ENCODE results near the gene CLTB. TPM values are rescaled to one million over a fixed set of nuclear protein-coding genes. Genes with fewer than 3 reads are reported as not detected.
A peak's percentile ranks its signal among the peaks of the same experiment; 100 is the strongest.

CLTB gene
- total and polyA plus RNA-seq, 2 of the 13 experiments (the other 11 are each of a cell fraction or from before 2014, with no cell fraction given) = 23.3 to 33.8 TPM

DNA sequence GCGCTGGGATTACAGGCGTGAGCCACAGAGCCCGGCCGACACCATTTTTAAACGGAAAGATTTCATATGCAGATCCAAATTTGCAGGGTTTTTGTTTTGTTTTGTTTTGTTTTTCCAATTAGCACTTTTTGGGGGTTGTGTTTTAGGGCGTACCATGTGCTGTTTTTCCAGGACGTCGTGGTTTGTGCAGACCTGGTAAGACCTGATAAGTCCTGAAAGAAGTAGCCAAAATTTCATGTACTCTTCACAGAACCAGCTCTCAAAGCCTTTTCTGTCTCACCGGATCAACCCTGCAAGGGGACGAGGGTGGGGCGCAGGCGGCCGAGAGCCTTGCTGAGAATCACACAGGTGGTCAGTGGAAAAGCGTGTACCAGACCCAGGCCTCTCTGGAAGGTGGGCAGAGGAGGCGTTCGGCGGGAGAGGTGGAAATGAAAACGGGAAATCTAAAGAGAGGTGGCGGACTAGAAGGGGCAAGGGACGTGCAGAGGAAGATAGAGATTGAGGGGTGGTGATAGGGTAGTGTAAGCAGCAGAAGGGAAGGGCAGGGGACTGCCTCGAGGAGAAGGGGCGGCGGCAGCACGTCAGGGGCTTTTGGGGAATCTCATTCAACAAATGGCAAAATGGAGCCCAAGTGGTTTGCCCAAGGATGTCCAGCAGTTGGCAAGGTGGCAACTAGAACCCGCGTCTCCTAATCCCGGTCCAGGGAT lies 30.7 kb upstream of the CLTB start (continued):
- TF ChIP-seq, protein P1, sequence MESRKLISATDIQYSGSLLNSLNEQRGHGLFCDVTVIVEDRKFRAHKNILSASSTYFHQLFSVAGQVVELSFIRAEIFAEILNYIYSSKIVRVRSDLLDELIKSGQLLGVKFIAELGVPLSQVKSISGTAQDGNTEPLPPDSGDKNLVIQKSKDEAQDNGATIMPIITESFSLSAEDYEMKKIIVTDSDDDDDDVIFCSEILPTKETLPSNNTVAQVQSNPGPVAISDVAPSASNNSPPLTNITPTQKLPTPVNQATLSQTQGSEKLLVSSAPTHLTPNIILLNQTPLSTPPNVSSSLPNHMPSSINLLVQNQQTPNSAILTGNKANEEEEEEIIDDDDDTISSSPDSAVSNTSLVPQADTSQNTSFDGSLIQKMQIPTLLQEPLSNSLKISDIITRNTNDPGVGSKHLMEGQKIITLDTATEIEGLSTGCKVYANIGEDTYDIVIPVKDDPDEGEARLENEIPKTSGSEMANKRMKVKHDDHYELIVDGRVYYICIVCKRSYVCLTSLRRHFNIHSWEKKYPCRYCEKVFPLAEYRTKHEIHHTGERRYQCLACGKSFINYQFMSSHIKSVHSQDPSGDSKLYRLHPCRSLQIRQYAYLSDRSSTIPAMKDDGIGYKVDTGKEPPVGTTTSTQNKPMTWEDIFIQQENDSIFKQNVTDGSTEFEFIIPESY (CRISPR knock-in tag; IDR thresholded peaks at IDR 0.05) = 0 out of 2 replicates have a peak, but pooled peaks have one; percentile 32
- no peak for TF ChIP-seq ZNF260 (CRISPR knock-in tag; IDR thresholded peaks at IDR 0.05; ENCODE audit: borderline replicate concordance, low read depth)
- no peak for TF ChIP-seq NCOA1 (CRISPR knock-in tag; IDR thresholded peaks at IDR 0.05)
- TF ChIP-seq ZNF24 (IDR thresholded peaks at IDR 0.05) = no peak
- TF ChIP-seq, protein P2, sequence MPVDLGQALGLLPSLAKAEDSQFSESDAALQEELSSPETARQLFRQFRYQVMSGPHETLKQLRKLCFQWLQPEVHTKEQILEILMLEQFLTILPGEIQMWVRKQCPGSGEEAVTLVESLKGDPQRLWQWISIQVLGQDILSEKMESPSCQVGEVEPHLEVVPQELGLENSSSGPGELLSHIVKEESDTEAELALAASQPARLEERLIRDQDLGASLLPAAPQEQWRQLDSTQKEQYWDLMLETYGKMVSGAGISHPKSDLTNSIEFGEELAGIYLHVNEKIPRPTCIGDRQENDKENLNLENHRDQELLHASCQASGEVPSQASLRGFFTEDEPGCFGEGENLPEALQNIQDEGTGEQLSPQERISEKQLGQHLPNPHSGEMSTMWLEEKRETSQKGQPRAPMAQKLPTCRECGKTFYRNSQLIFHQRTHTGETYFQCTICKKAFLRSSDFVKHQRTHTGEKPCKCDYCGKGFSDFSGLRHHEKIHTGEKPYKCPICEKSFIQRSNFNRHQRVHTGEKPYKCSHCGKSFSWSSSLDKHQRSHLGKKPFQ (CRISPR knock-in tag; IDR thresholded peaks at IDR 0.05; ENCODE audit: insufficient replicate concordance) = no peak
- TF ChIP-seq, protein P3, sequence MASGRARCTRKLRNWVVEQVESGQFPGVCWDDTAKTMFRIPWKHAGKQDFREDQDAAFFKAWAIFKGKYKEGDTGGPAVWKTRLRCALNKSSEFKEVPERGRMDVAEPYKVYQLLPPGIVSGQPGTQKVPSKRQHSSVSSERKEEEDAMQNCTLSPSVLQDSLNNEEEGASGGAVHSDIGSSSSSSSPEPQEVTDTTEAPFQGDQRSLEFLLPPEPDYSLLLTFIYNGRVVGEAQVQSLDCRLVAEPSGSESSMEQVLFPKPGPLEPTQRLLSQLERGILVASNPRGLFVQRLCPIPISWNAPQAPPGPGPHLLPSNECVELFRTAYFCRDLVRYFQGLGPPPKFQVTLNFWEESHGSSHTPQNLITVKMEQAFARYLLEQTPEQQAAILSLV (CRISPR knock-in tag; IDR thresholded peaks at IDR 0.05; ENCODE audit: borderline replicate concordance) = 0 out of 2 replicates have a peak, but pooled peaks have one; percentile 30
- no peak for TF ChIP-seq DR1 (CRISPR knock-in tag; IDR thresholded peaks at IDR 0.05)
- TF ChIP-seq HDAC2 (CRISPR knock-in tag; IDR thresholded peaks at IDR 0.05) = no peak
- TF ChIP-seq ZSCAN25 (CRISPR knock-in tag; IDR thresholded peaks at IDR 0.05) = no peak
- no peak for TF ChIP-seq ZNF143 (CRISPR knock-in tag; IDR thresholded peaks at IDR 0.05)
- TF ChIP-seq ZEB1 (IDR thresholded peaks at IDR 0.05; ENCODE audit: insufficient replicate concordance, low read depth) = no peak
- TF ChIP-seq ZNF17 (CRISPR knock-in tag; IDR thresholded peaks at IDR 0.05) = 0 out of 2 replicates have a peak, but pooled peaks have one; percentile 17
- no peak for TF ChIP-seq NFYC (CRISPR knock-in tag; IDR thresholded peaks at IDR 0.05)
- 0 out of 2 replicates have a peak, but pooled peaks have one; percentile 9 for TF ChIP-seq RXRB (CRISPR knock-in tag; IDR thresholded peaks at IDR 0.05; ENCODE audit: borderline replicate concordance)
- no peak for TF ChIP-seq ZNF335 (CRISPR knock-in tag; IDR thresholded peaks at IDR 0.05)
- TF ChIP-seq ZNF569 (CRISPR knock-in tag; IDR thresholded peaks at IDR 0.05; ENCODE audit: borderline replicate concordance) = no peak
- TF ChIP-seq ZSCAN21 (CRISPR knock-in tag; IDR thresholded peaks at IDR 0.05; ENCODE audit: borderline replicate concordance) = 0 out of 2 replicates have a peak, but pooled peaks have one; percentile 61
- TF ChIP-seq, protein P4, sequence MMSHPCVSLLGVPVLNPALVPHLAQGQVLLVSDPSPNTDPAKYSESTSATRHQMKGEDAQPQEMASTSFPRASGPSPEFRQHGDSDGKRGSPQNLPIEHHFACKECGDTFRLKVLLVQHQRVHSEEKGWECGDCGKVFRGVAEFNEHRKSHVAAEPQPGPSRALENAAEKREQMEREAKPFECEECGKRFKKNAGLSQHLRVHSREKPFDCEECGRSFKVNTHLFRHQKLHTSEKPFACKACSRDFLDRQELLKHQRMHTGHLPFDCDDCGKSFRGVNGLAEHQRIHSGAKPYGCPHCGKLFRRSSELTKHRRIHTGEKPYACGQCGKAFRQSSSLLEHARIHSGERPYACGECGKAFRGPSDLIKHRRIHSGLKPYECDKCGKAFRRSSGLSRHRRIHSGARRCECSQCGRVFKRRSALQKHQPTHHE (CRISPR knock-in tag; IDR thresholded peaks at IDR 0.05; ENCODE audit: borderline replicate concordance) = 0 out of 2 replicates have a peak, but pooled peaks have one; percentile 18
- no peak for TF ChIP-seq STAT5B (CRISPR knock-in tag; IDR thresholded peaks at IDR 0.05)
- TF ChIP-seq, protein P5, sequence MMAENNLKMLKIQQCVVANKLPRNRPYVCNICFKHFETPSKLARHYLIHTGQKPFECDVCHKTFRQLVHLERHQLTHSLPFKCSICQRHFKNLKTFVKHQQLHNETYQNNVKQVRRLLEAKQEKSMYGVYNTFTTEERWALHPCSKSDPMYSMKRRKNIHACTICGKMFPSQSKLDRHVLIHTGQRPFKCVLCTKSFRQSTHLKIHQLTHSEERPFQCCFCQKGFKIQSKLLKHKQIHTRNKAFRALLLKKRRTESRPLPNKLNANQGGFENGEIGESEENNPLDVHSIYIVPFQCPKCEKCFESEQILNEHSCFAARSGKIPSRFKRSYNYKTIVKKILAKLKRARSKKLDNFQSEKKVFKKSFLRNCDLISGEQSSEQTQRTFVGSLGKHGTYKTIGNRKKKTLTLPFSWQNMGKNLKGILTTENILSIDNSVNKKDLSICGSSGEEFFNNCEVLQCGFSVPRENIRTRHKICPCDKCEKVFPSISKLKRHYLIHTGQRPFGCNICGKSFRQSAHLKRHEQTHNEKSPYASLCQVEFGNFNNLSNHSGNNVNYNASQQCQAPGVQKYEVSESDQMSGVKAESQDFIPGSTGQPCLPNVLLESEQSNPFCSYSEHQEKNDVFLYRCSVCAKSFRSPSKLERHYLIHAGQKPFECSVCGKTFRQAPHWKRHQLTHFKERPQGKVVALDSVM (CRISPR knock-in tag; IDR thresholded peaks at IDR 0.05) = peak; percentile 35; the same call in 1 of the 2 replicates

All from HepG2 (cell line).